Ramos (cell line): Measurements from ENCODE around the gene SLC1A4.

Source experiments
- in situ Hi-C: fragments of 300-500 bp; cut with MboI; formaldehyde crosslinking; loops from one replicate; pipeline ENCODE4 v1.14.3; 2022; ENCODE audit warnings: low sequenced_read_pairs; ENCODE audit not compliant: unreplicated experiment

The SLC1A4 gene

GRCh38 chr2:65021709-65022108, 32.5 kb downstream of the SLC1A4 start:
- in situ Hi-C loops, result no loop called here

GRCh38 chr2:65022189-65022588, 33.0 kb downstream of the SLC1A4 start:
- in situ Hi-C loops, result no loop called here

- in situ Hi-C loops, result no loop called here
Observed at GRCh38 chr2:65023742-65024141, 34.5 kb downstream of the SLC1A4 start.

GRCh38 chr2:65024149-65024829, 35.1 kb downstream of the SLC1A4 start:
- in situ Hi-C loops, result no loop called here

GRCh38 chr2:65025453-65026123, 36.4 kb downstream of the SLC1A4 start:
- in situ Hi-C loops, result loop anchor here (25.0 kb wide), 1 partner anchor 263 kb away; no protein-coding TSS in a partner anchor

- in situ Hi-C loops, result loop anchor here (25.0 kb wide), 1 partner anchor 264 kb away; no protein-coding TSS in a partner anchor
Observed at GRCh38 chr2:65026154-65026553, 37.0 kb downstream of the SLC1A4 start.

- in situ Hi-C loops, result loop anchor here (25.0 kb wide), 1 partner anchor 265 kb away; no protein-coding TSS in a partner anchor
Observed at GRCh38 chr2:65026704-65027464, 37.7 kb downstream of the SLC1A4 start.

GRCh38 chr2:65027616-65028244, 38.5 kb downstream of the SLC1A4 start:
- in situ Hi-C loops, result loop anchor here (25.0 kb wide), 1 partner anchor 265 kb away; no protein-coding TSS in a partner anchor

GRCh38 chr2:65030476-65031332, 41.5 kb downstream of the SLC1A4 start:
- in situ Hi-C loops, result loop anchor here (5.0 to 25.0 kb wide), 3 partner anchors 113 to 376 kb away; partner anchors contain the start of gene SERTAD2

- in situ Hi-C loops, result loop anchor here (5.0 to 25.0 kb wide), 3 partner anchors 114 to 377 kb away; partner anchors contain the start of gene SERTAD2
Observed at GRCh38 chr2:65031341-65032018, 42.3 kb downstream of the SLC1A4 start.

GRCh38 chr2:65032019-65032975, 43.1 kb downstream of the SLC1A4 start:
- in situ Hi-C loops, result loop anchor here (5.0 to 25.0 kb wide), 3 partner anchors 115 to 377 kb away; partner anchors contain the start of gene SERTAD2

GRCh38 chr2:65033178-65033577, 44.0 kb downstream of the SLC1A4 start:
- in situ Hi-C loops, result loop anchor here (5.0 to 25.0 kb wide), 3 partner anchors 116 to 378 kb away; partner anchors contain the start of gene SERTAD2

GRCh38 chr2:65033667-65034066, 44.5 kb downstream of the SLC1A4 start:
- in situ Hi-C loops, result loop anchor here (5.0 to 25.0 kb wide), 3 partner anchors 116 to 379 kb away; partner anchors contain the start of gene SERTAD2

GRCh38 chr2:65035351-65035943, 46.2 kb downstream of the SLC1A4 start:
- in situ Hi-C loops, result loop anchor here (10.0 to 25.0 kb wide), 2 partner anchors 273 to 381 kb away; partner anchors contain the start of gene SERTAD2

GRCh38 chr2:65037178-65037577, 48.0 kb downstream of the SLC1A4 start:
- in situ Hi-C loops, result loop anchor here (10.0 to 25.0 kb wide), 2 partner anchors 275 to 382 kb away; partner anchors contain the start of gene SERTAD2

- in situ Hi-C loops, result loop anchor here (10.0 to 25.0 kb wide), 3 partner anchors 277 to 705 kb away; partner anchors contain the start of gene SERTAD2
Observed at GRCh38 chr2:65039640-65040039, 50.4 kb downstream of the SLC1A4 start.
